ENCODE data around the gene SPATS2L.

The SPATS2L gene

DNA sequence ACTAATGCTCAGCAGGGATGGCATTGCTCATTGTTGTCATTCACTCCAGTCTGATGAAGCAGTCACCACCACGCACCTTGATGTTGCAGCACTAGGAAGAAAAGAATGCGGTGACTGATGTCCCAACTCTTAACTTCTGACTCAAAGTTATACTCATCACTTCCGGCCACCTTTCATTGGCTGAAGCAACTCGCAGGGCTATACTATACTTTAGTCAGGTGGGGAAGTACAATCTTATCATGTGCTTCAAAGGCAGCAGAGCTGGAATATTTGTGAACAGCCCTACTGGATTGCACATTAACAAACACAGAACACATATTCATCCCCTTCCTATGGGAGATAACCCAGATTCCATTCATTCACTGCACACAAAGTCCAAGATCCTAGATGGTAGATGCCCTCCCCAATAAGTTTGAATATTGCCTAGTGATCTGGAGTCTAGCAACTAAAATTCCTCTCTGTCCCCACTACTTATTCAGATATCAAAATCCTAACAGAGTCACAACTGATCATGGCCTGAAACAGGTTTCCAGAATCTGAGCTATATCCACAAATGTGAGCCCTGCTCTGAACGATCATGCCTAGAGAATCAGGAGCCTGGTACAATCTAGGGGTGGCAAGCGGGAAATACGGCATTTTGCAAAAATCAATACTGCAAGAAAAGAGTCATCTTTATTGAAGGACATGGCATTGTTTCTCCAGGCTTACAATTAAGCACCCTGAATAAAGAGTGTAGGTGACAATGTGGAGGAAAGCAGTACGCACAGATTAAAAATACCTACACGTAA lies 3.4 kb upstream of the SPATS2L start:
- no peak for TF ChIP-seq ZNF274 (IDR thresholded peaks at IDR 0.05; ENCODE audit: low read depth, low read length)
- H3K4me3 ChIP-seq (ENCODE audit: low read length), result no peak overlapping the region

DNA sequence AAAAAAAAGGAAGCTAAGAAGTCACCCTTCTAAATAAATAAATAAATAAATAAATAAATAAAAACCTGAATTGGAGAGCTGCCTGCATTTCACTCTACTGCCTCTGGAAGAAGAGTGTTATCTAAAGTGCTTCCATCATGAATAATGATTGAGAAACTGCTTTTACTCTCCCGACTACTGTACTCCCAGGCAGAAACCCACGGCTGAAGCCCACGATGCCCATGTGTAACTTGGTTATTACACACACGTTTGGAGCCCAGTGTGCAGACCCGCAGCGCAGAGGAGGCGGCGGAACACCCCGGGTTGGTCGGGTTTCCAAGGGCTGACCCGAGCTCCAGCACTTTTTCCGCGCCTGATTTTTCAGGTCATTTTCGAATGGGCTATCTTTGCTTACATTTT lies 697 bp upstream of the SPATS2L start:
- TF ChIP-seq ZNF274 (IDR thresholded peaks at IDR 0.05; ENCODE audit: low read depth, low read length), result no peak
- peak overlapping the region; percentile 83 for H3K4me3 ChIP-seq (ENCODE audit: low read length)

DNA sequence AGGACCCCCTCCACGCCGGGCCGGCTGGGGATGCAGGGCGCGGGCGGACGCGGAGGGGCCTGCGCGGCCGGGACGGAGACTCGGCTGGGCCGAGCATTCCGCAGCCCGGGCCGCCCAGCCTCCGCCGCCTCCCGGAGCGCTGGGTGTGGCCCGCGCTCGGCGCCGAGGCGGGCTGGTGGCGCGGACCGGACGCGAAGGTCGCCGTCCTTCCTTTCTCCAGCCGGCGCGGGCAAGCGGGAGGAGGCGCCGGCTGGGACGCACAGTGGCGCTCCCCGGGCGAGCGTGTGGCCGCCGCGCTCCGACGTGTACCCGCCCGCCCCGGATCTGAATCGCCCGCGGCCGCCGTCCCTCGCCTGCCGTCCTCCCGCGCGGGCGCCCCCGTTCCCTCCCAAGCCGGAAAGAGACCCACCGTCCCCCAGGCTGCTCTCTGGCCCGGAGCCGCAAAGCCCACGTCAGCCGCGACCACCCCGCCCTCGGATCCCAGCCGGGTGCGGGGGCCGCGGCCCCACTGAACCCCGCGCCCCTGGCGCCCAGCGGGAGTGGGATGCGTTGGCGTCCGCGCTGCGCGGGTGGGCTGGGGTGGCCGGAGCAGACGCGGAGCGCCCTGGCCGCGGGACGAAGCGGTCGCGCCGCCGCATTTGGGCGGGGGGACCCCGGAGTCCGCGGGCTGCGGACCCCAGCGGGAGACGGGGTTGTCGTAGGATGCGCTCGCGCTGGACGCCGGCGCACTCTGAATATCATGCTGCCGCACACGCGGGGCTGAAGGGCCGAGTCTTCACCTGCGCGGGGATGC lies 634 bp downstream of the SPATS2L start:
- TF ChIP-seq ZNF274 (IDR thresholded peaks at IDR 0.05; ENCODE audit: low read depth, low read length), result no peak
- H3K4me3 ChIP-seq (ENCODE audit: low read length), result peak overlapping the region; percentile 83

GRCh38 chr2:200307724-200308545 lies 1.4 kb downstream of the SPATS2L start:
- TF ChIP-seq ZNF274 (IDR thresholded peaks at IDR 0.05; ENCODE audit: low read depth, low read length), result no peak
- peak overlapping the region; percentile 83 for H3K4me3 ChIP-seq (ENCODE audit: low read length)

DNA sequence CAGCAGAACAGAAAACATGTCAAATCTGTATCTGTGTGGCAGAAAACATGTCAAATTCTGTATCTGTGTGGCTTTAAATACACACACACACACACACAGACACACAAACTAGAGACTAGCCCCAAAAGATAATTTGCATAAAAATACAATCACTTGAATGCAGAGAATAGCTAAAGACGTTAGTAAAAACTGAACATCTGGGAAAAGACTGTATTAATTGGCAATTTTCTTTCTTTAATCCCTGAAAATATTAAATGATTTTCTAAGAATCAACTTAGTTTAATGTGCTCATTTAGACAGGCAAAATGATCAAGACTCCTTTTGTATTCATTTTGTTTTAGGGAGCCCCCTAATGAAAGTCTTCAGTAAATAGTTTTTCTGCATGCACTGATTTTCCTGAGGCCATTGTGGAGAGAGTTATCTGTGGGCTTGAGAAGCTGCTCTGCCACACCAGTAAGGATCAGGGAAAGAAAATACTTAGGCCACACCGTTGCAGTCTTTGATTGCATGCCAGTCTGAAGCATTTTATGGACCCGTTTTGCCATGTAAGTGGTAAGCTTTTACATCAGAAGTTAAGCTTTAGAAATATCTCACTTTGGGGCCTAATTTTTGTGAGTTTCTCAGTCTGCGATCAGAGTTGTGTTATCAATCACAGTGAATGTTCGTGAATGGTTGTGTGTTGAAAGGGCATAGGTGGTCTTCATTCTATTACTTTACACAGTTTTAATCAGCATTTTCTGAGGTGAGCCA lies 2.2 kb downstream of the SPATS2L start:
- H3K4me3 ChIP-seq (ENCODE audit: low read length), result no peak overlapping the region
- no peak for TF ChIP-seq ZNF274 (IDR thresholded peaks at IDR 0.05; ENCODE audit: low read depth, low read length)

- TF ChIP-seq ZNF274 (IDR thresholded peaks at IDR 0.05; ENCODE audit: low read depth, low read length), result no peak
- H3K4me3 ChIP-seq (ENCODE audit: low read length), result no peak overlapping the region
These were observed 3.0 kb downstream of the SPATS2L start for GRCh38 chr2:200309296-200310049.

GRCh38 chr2:200310545-200310971 lies 4.1 kb downstream of the SPATS2L start:
- TF ChIP-seq ZNF274 (IDR thresholded peaks at IDR 0.05; ENCODE audit: low read depth, low read length), result no peak
- H3K4me3 ChIP-seq (ENCODE audit: low read length), result no peak overlapping the region

DNA sequence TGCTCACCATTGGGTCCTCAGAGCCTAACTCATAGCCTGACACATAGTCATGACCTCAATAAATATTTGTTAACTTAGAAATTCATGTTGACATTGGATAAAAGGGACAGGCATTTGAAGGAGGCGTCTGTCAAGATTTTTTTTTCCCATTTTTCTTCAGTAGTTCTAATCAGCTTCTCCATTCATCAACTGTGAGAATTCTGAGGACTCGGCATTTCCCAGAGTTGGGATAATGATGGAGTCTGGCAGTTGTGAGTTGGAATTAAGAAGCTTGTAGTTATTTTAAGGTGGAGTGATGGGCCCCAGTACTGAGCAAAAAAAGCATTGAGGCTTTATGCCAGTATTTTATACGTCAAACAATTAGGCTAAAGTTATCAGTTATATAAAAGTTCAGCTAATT lies 4.6 kb downstream of the SPATS2L start:
- TF ChIP-seq ZNF274 (IDR thresholded peaks at IDR 0.05; ENCODE audit: low read depth, low read length), result no peak
- no peak overlapping the region for H3K4me3 ChIP-seq (ENCODE audit: low read length)

DNA sequence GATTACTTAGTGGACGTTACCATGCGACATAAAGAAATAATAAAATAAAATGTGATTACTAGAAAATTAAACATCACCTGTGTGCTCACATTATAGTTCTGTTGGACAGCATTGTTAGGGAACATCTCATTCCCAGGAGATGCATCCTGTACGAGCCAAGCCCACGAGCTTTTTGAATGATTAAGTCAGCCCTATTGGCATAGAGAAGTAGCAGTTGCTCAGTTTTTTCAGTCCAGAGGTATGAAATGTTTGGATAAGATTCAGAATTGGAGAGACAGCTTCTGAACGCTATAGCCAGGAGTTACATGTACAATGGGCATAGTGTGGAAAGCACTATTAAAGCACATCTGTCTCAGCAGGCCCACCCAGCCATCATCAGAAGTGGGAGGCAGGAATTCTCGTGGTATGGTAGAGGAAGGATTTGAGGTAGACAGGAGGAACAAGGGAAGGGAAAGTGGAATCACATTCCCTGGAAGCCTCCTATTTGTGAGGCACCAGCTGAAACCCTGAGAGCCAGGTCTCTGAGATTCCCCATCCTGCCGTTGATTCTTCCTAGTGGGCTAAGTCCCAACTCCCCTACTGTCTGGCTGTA lies 8.6 kb downstream of the SPATS2L start:
- H3K4me3 ChIP-seq (ENCODE audit: low read length), result no peak overlapping the region
- TF ChIP-seq ZNF274 (IDR thresholded peaks at IDR 0.05; ENCODE audit: low read depth, low read length), result no peak

- H3K4me3 ChIP-seq (ENCODE audit: low read length), result no peak overlapping the region
- no peak for TF ChIP-seq ZNF274 (IDR thresholded peaks at IDR 0.05; ENCODE audit: low read depth, low read length)
These were observed 11.5 kb downstream of the SPATS2L start for GRCh38 chr2:200317975-200318374.

- H3K4me3 ChIP-seq (ENCODE audit: low read length), result no peak overlapping the region
- no peak for TF ChIP-seq ZNF274 (IDR thresholded peaks at IDR 0.05; ENCODE audit: low read depth, low read length)
These were observed 12.5 kb downstream of the SPATS2L start for GRCh38 chr2:200318940-200319435.

- no peak for TF ChIP-seq ZNF274 (IDR thresholded peaks at IDR 0.05; ENCODE audit: low read depth, low read length)
- H3K4me3 ChIP-seq (ENCODE audit: low read length), result no peak overlapping the region
These were observed 13.2 kb downstream of the SPATS2L start for GRCh38 chr2:200319548-200320337.
